Naive B cell (primary cell): Measurements from ENCODE around the gene CDC25B. TPM values are rescaled to one million over a fixed set of nuclear protein-coding genes. Genes with fewer than 3 reads are reported as not detected.

ENCODE experiments used
- ATAC-seq, 2 donors: fragments of 150-1000 bp; cut with Tn5 transposase; 2 replicates each; pipeline ENCODE4 v1.10.0; 2021; ENCODE audit warnings: low read depth in 2 of 2, mild to moderate bottlenecking in 2 of 2, moderate library complexity in 2 of 2
- DNase-seq: peaks from one replicate; pipeline ENCODE4 v3.0.0; 2022
- H3K27ac Mint-ChIP-seq, 6 donors: one replicate each; pipeline ENCODE4 v1.8.0; 2020 to 2022; ENCODE audit warnings: mild to moderate bottlenecking in 6 of 6, mixed read lengths in 6 of 6, moderate library complexity in 5 of 6, inconsistent platforms in 2 of 6
- H3K27me3 Mint-ChIP-seq, 3 donors: one replicate each; pipeline ENCODE4 v1.8.0; 2021 to 2022; ENCODE audit warnings: mixed read lengths in 3 of 3, mild to moderate bottlenecking in 1 of 3
- H3K36me3 Mint-ChIP-seq, 2 donors: one replicate each; pipeline ENCODE4 v1.8.0; 2020 to 2022; ENCODE audit warnings: mixed read lengths in 2 of 2, inconsistent platforms in 1 of 2, mild to moderate bottlenecking in 1 of 2
- H3K4me1 Mint-ChIP-seq, 3 donors: one replicate each; pipeline ENCODE4 v1.8.0; 2020 to 2022; ENCODE audit warnings: mixed read lengths in 3 of 3, inconsistent platforms in 1 of 3, mild to moderate bottlenecking in 1 of 3, moderate library complexity in 1 of 3
- H3K4me3 Mint-ChIP-seq, 8 donors: one replicate each; pipeline ENCODE4 v1.8.0; 2020 to 2022; ENCODE audit warnings: mild to moderate bottlenecking in 8 of 8, mixed read lengths in 8 of 8, moderate library complexity in 8 of 8, inconsistent platforms in 2 of 8
- H3K9me3 Mint-ChIP-seq, 7 donors: one replicate each; pipeline ENCODE4 v1.8.0; 2020 to 2022; ENCODE audit warnings: mixed read lengths in 7 of 7, mild to moderate bottlenecking in 5 of 7, inconsistent platforms in 2 of 7, moderate library complexity in 1 of 7
- polyA plus RNA-seq, 6 donors: library from polyadenylated mRNA; unstranded; fragments of 300-500 nt; fragmentation: Illumina TruSeq; gene quantifications; one replicate each; pipeline ENCODE4 v1.2.3, GENCODE V29; 2021; ENCODE audit warnings: low read depth in 6 of 6

The CDC25B gene
- polyA plus RNA-seq, 6 donors from 2014 or later = 13.0 to 22.1 (median 19.5) TPM

DNA sequence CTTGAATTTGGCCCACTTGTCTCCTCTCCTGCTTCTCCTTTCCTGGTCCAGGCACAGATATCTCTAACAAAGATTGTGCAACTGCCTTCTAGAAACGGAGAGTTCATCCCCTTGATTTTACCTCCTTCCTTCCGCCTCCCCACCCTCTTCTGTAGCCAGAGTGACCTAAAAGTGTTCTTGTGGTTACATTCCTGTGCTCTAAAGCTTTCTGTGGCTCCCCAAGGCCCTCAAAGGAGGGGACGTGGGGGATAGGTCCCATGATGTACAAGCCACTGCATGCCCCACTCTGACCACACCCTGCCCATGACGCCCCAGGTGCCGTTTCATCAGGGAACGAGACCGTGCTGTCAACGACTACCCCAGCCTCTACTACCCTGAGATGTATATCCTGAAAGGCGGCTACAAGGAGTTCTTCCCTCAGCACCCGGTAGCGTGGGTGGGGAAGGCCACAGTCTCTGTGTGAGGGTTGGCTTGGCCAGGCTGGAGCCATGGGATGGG is 8.2 kb downstream of the CDC25B start:
- ATAC-seq = no peak
- peaks cover 0 to 2% (median 0%) of the 10 kb centered on the region in 7 donors for H3K9me3 Mint-ChIP-seq
- H3K4me1 Mint-ChIP-seq = peaks cover 39 to 53% (median 51%) of the 10 kb centered on the region in 3 donors
- H3K36me3 Mint-ChIP-seq = peaks cover 25 to 34% of the 10 kb centered on the region in 2 donors
- DNase-seq = no peak
- H3K4me3 Mint-ChIP-seq = no peak overlapping the region
- H3K27me3 Mint-ChIP-seq = no peaks in the 10 kb centered on the region
- peak overlapping the region in 2 of 6 donors; percentile 48 to 91 for H3K27ac Mint-ChIP-seq

DNA sequence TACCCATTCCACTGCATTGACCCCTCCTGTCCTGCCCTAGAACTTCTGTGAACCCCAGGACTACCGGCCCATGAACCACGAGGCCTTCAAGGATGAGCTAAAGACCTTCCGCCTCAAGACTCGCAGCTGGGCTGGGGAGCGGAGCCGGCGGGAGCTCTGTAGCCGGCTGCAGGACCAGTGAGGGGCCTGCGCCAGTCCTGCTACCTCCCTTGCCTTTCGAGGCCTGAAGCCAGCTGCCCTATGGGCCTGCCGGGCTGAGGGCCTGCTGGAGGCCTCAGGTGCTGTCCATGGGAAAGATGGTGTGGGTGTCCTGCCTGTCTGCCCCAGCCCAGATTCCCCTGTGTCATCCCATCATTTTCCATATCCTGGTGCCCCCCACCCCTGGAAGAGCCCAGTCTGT is 8.7 kb downstream of the CDC25B start:
- peaks cover 35 to 49% (median 47%) of the 10 kb centered on the region in 3 donors for H3K4me1 Mint-ChIP-seq
- H3K27ac Mint-ChIP-seq = no peak overlapping the region
- no peaks in the 10 kb centered on the region for H3K27me3 Mint-ChIP-seq
- peak overlapping the region in 1 of 8 donors; percentile 51 for H3K4me3 Mint-ChIP-seq
- H3K36me3 Mint-ChIP-seq = peaks cover 25 to 34% of the 10 kb centered on the region in 2 donors
- no peak for ATAC-seq
- DNase-seq = no peak
- H3K9me3 Mint-ChIP-seq = no peaks in the 10 kb centered on the region

DNA sequence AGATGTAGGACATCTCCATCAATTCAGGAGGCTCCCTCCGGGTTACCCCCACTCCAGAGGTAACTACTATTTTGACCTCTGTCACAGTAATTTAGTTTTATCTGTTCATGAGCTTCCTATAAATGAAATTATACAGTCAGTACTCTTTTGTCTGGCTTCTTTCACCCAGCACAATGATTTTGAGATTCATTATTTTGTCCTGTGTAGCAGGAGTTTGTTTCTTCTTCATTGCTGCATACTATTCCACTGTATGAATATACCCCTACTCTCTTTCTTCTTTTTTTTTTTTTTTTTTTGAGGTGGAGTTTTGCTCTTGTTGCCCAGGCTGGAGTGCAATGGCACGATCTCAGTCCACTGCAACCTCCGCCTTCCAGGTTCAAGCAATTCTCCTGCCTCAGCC is 12.4 kb downstream of the CDC25B start:
- H3K27ac Mint-ChIP-seq = no peak overlapping the region
- peaks cover 15 to 19% of the 10 kb centered on the region in 2 donors for H3K36me3 Mint-ChIP-seq
- H3K4me1 Mint-ChIP-seq = peaks cover 28 to 36% (median 32%) of the 10 kb centered on the region in 3 donors
- no peak for ATAC-seq
- H3K4me3 Mint-ChIP-seq = no peak overlapping the region
- H3K9me3 Mint-ChIP-seq = no peaks in the 10 kb centered on the region
- DNase-seq = no peak
- peaks cover 0 to 4% (median 0%) of the 10 kb centered on the region in 3 donors for H3K27me3 Mint-ChIP-seq

DNA sequence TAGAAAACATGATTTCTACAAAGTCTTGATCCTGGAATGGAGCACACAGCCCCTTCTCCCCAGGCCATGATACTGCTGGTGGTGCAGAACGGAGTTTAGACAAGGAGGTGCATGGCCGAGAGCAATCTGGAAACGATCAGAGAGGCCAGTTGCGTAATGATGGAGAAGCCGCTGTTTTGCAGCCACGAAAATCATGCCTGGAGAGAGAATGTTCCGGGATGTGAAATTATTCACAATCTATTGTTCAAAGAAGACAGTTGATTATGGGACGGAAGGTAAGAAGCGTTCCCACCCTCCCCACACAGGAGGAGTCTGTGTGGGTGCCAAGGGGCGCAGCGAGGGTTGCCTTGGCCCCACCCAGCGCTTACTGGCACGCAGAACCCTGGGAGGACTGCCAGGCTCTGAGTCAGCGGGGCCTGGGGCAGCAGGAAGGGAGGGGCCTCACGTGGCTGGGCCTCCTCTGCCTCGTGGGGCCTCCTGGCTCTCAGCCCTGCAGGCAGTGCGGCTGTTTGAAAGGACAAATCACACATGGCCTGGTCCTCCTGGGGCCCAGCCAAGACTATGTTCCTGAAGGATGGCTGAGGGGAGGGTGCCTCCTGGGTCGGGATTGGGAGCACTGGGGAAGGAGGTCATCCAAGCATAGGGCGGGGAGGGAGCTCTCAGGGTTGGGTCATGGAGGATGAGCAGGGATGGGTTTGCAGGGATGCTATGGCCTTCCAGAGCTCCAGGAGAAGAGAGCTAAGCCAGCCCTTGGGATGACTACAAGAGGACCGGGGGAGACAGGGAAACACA is 15.6 kb downstream of the CDC25B start:
- peaks cover 14 to 22% (median 21%) of the 10 kb centered on the region in 3 donors for H3K4me1 Mint-ChIP-seq
- peaks cover 0 to 7% (median 4%) of the 10 kb centered on the region in 3 donors for H3K27me3 Mint-ChIP-seq
- H3K4me3 Mint-ChIP-seq = peak overlapping the region; percentile 41 to 80 (median 75)
- no peaks in the 10 kb centered on the region for H3K36me3 Mint-ChIP-seq
- DNase-seq = peak; percentile 31
- ATAC-seq = peak; percentile 83 to 84
- peak overlapping the region in 4 of 6 donors; percentile 9 to 72 (median 30) for H3K27ac Mint-ChIP-seq
- no peaks in the 10 kb centered on the region for H3K9me3 Mint-ChIP-seq

DNA sequence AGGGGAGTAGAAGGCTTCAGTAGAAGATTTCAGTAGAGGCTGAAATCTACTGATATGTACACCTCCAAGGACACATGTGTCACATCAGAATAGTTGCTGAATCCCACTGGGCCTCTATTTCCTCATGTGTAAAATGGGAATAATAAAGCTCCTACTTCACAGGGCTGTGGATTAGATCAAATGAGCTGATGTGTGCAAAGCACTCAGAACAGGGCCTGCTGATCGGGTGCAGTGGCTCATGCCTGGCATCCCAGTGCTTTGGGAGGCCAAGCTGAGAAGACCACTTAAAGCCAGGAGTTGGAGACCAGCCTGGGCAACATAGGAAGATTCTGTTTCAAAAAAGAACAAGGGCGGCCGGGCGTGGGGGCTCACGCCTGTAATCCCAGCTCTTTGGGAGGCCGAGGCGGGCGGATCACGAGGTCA is 16.2 kb downstream of the CDC25B start:
- Mint-ChIP-seq H3K4me3 (peak overlapping the region in 5 of 8 donors; percentile 5 to 80 (median 69)), H3K36me3 (no peaks in the 10 kb centered on the region), H3K27ac (peak overlapping the region in 3 of 6 donors; percentile 9 to 72 (median 16)), H3K27me3 (peaks cover 0 to 7% (median 4%) of the 10 kb centered on the region in 3 donors), H3K4me1 (peaks cover 14 to 17% (median 17%) of the 10 kb centered on the region in 3 donors), H3K9me3 (no peaks in the 10 kb centered on the region)
- DNase-seq = no peak
- ATAC-seq = no peak

DNA sequence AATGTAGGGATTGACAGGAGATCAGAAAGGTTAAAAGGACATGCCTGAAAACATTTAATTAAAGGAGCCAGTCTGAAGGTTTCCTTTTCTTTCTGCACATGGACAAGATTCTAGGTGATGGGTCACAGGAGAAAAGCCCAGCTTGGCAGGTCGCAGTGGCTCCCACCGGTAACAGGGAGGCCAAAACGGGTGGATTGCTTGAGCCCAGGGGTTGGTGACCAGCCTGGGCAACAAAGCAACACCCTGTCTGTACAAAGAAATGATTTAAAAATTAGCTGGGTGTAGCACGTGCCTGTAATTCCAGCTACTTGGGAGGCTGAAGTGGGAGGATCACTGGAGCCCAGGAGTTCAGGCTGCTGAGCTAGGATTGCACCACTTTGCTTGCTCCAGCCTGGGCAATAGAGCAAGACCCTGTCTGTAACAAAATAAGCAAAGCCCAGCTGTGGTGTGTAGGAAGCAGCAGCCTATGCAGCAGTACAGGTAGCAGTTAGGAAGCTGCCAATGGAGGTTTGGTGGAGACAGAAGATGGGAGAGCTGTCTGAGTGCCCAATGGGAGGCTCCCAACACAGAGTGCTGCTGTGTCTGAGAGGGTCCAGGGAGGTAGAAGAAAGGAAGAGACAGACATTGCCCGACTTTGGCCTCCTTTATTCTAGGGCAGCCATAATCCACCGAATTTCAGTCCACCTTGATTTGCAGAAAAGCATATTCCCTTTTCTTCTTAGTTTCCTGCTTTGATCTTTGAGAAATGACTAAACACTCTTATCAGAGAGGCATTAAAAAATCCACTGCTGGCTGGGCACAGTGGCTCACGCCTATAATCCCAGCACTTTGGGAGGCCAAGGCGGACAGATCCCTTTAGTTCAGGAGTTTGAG is 17.1 kb downstream of the CDC25B start:
- H3K4me1 Mint-ChIP-seq = peaks cover 14 to 17% (median 16%) of the 10 kb centered on the region in 3 donors
- peaks cover 0 to 7% (median 4%) of the 10 kb centered on the region in 3 donors for H3K27me3 Mint-ChIP-seq
- peak overlapping the region in 1 of 6 donors; percentile 52 for H3K27ac Mint-ChIP-seq
- H3K9me3 Mint-ChIP-seq = no peaks in the 10 kb centered on the region
- no peak overlapping the region for H3K4me3 Mint-ChIP-seq
- no peaks in the 10 kb centered on the region for H3K36me3 Mint-ChIP-seq
- DNase-seq = no peak
- ATAC-seq = no peak

DNA sequence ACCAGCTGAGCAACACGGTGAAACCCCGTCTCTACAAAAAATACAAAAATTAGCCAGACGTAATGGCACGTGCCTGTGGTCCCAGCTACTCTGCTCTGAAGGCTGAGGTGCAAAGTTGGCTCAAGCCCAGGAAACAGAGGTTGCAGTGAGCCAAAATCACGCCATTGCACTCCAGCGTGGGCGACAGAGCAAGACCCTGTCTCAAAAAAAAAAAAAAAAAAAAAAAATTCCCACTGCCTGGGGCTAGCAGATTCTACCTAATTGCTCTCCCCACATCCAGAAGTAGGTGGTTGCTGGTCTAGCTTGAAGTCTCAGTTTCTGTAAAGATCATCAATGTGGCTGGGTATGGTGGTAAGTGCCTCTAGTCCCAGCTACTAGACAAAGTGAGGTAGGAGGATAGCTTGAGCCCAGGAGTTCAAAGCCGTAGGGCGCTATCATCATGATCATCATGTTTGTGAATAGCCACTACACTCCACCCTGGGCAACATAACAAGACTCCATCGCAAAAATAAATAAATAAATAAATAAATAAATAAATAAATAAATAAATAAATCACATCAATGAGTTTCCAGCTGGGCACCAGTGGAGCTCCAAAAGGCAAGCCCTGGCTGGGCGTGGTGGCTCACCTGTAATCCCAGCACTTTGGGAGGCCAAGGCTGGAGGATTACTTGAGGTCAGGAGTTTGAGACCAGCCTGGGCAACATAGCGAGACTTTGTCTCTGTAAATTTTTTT is 17.9 kb downstream of the CDC25B start:
- Mint-ChIP-seq H3K36me3 (no peaks in the 10 kb centered on the region), H3K27ac (no peak overlapping the region), H3K4me1 (peaks cover 14 to 24% (median 20%) of the 10 kb centered on the region in 3 donors), H3K4me3 (no peak overlapping the region), H3K9me3 (no peaks in the 10 kb centered on the region), H3K27me3 (peaks cover 0 to 7% (median 4%) of the 10 kb centered on the region in 3 donors)
- no peak for ATAC-seq
- no peak for DNase-seq

DNA sequence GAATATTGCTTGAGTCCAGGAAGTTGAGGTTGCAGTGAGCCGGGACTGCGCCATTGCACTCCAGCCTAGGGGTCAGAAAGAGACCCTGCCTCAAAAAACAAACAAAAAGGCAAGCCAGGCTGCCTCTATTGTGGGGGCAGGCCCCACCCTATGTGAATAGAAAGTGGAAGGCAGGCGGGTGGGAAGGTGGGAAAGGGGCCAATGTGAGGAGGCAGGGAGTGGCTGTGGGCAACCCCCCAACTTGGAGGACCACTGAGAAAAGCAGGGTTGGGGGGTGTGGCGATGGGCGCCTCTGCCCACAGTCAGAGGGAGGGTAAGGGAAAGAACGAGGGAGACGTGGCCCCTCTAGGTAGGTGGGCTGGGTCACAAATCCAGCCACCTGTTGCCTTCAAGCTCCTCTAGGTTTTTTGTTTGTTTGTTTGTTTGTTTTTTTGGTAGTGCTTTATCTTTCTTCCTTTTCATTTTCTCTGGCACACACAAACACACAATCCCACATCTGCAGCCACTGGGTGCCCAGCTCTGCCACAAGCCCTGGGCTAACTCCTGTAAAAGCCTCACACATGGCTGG is 18.9 kb downstream of the CDC25B start:
- Mint-ChIP-seq H3K36me3 (no peaks in the 10 kb centered on the region), H3K27me3 (peaks cover 0 to 7% (median 4%) of the 10 kb centered on the region in 3 donors), H3K4me3 (no peak overlapping the region), H3K4me1 (peaks cover 14 to 31% (median 29%) of the 10 kb centered on the region in 3 donors), H3K9me3 (no peaks in the 10 kb centered on the region), H3K27ac (no peak overlapping the region)
- no peak for DNase-seq
- no peak for ATAC-seq

DNA sequence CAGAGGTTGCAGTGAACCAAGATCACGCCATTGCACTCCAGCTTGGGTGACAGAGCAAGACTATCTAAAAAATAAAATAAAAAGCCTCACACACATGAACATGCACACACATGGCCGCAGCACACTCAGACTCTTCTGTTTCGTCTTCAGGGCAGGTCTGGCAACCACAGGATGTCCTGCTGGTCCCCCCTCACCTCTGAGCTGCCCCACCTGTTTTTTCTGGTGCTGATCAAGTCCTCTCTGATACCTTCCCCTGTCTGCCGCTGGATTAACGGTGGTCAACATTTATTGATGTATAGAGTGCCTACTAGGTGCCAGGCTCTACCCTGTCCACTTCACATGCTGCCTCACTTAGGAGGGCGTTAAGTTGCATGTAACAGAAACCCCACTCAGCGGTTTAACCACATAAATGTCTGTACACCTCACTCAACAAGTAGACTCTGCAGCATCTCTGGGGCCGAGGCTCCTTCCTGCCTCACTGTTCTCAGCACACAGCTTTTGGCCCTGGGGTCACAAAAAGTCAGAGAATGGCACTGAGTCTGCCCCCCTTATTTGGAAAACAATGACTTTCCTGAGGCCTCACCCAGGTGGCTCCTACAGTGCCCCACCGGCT is 19.7 kb downstream of the CDC25B start:
- Mint-ChIP-seq H3K27me3 (peaks cover 0 to 7% (median 4%) of the 10 kb centered on the region in 3 donors), H3K27ac (no peak overlapping the region), H3K36me3 (no peaks in the 10 kb centered on the region), H3K4me3 (no peak overlapping the region), H3K9me3 (no peaks in the 10 kb centered on the region), H3K4me1 (peaks cover 15 to 34% (median 30%) of the 10 kb centered on the region in 3 donors)
- ATAC-seq (no peak), DNase-seq (no peak)

DNA sequence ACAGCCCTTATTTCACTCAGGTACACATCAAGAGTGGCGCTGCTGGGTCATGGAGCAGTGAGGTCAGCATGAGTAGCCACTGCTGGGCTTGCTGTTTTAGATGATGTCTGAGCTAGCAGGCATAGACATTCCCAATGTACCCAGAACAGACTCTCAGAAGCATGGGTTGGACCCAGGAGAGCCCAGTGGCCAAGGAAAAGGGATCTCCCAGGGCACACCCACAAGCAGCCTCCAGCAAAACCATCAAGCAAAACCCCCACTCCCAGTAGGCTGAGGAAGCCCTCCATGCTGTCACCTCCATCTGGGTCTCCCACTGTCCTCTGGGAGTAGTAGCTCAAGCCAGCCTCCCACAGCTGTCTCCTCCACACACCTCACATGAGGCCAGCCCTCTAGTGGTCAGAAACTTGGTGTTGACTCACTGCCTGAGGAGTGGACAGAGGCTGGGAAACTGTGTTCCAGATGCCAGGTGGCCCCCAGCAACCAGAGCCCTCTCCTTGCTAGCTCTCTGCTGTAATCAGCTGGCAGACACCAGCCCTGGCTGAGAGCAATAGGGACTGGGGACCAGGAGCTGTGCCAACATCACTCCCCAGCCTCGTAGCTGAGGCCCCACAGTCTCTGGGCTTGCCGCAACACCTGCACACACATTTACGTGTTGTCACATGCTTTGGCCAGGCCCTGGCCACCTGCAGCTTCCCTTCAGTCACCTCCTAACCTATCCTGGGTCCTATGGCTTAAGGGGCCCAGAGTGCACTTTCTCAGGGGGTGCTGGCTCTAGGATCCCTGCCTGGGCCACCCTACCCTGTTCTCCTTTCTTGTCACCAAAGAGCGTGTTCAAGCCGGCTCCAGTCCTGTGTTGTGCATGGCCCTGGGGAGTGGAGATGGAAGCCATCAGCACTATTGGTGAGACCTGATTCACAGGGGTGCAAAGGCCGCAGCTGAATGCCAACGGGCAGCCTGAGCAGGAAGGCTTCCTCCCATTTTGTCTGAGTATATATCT is 22.3 kb downstream of the CDC25B start:
- Mint-ChIP-seq H3K9me3 (no peaks in the 10 kb centered on the region), H3K4me1 (peaks cover 8 to 30% (median 22%) of the 10 kb centered on the region in 3 donors)
- no peak for DNase-seq

DNA sequence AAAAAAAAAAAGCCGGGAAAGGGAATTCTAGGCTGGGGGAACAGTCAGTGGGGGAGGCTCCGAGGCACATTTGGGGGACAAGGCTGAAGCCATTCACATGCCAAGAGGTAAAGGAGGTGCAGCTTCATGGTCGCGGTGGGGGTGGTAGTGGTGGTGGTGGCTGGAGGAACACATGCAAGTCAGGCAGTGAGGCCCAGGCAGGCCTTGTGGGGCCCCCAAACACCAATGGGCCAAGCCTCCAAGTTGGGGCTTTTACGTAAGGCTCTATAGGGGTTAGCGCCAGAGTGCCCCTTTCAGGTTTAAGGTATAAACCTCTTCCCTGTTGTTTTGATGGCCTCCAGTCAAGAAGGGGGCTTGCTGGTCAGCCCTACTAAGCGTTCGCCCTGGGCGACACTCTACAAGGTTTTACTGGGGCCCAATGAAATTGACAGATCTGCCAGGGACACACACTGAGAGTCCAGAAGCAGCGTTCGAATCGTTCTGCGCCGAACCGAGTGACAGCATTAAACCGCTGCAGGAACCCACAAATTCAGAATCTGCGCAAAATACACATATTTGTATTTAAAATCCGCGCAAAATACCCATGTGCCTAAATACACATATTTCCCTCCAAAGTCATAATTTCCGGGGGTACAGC is 23.4 kb downstream of the CDC25B start:
- Mint-ChIP-seq H3K4me1 (peaks cover 8 to 30% (median 22%) of the 10 kb centered on the region in 3 donors), H3K27ac (peak overlapping the region; percentile 74 to 99 (median 92)), H3K4me3 (peak overlapping the region; percentile 77 to 96 (median 90)), H3K36me3 (no peaks in the 10 kb centered on the region), H3K9me3 (no peaks in the 10 kb centered on the region), H3K27me3 (peaks cover 0 to 7% (median 0%) of the 10 kb centered on the region in 3 donors)
- no peak for DNase-seq
- ATAC-seq = no peak

More for the DNA sequence above, 22.3 kb downstream of the CDC25B start:
- no peak for ATAC-seq
- Mint-ChIP-seq H3K36me3 (no peaks in the 10 kb centered on the region), H3K27me3 (peaks cover 0 to 7% (median 0%) of the 10 kb centered on the region in 3 donors), H3K4me3 (peak overlapping the region in 6 of 8 donors; percentile 22 to 96 (median 62)), H3K27ac (peak overlapping the region in 2 of 6 donors; percentile 62 to 96)
